ENCODE results near the gene NPFFR1. TPM values are rescaled to one million over a fixed set of nuclear protein-coding genes. Genes with fewer than 3 reads are reported as not detected.
A peak's percentile ranks its signal among the peaks of the same experiment; 100 is the strongest.

The NPFFR1 gene
- total and polyA plus RNA-seq, 10 donors, result under 0.01 to 0.63 (median 0.09) TPM; not detected in 2

- no peaks in the 10 kb centered on the region for H3K36me3 ChIP-seq
- peak overlapping the region in 3 of 8 donors; percentile 7 to 63 (median 63) for H3K27ac ChIP-seq
- intact Hi-C loops (cut with DNase I; ENCODE audit: low total_unique reads), result no loop called here
- DNase-seq, result no peak
- peaks cover 20 to 53% (median 24%) of the 10 kb centered on the region in 6 donors for H3K4me1 ChIP-seq
- TF ChIP-seq CTCF (IDR thresholded peaks at IDR 0.05 in 8 of 11, conservative IDR thresholded peaks at IDR 0.05 in 3 of 11) (no peak), POLR2A (IDR thresholded peaks at IDR 0.05) (no peak), POLR2AphosphoS5 (IDR thresholded peaks at IDR 0.05) (no peak)
- no peaks in the 10 kb centered on the region for H3K9me3 ChIP-seq
- WGBS, 5 donors, result 81 to 94% (median 84%) methylated on average over 9 to 10 of the region's 10 CpGs
- H3K27me3 ChIP-seq (replicated peaks in 1 of 7), result no peaks in the 10 kb centered on the region
- no peak overlapping the region for H3K4me3 ChIP-seq
Measured at GRCh38 chr10:70324951-70325781, 41.4 kb upstream of the NPFFR1 start.

DNA sequence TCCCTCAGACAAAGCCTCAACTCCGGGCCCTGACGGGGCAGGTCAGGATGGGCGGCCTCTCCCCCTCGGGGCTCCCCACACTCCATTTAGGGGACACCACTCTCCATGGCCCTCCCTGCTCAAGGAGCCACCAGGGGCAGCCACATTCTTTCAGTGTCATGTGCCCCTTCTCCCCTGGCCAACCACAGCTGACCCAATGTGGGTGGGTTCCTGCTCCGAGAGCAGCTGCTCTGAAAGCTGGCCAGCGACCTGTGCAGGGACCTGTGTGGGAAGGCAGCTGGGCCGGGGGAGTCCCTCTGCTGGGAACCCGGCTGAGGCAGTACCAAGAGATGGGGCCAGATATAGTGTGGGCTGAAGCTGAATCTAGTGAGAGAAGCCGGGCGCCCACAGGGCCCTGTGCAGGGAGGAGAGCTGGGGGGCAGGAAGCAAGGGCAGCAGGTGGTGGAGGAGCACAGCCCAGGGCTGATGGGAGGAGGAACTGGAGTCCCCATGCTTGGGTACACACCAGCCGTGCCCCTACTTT, 40.6 kb upstream of the NPFFR1 start:
- DNase-seq, result no peak
- TF ChIP-seq POLR2AphosphoS5 (IDR thresholded peaks at IDR 0.05) (peak in 1 of 3 donors; percentile 41), CTCF (IDR thresholded peaks at IDR 0.05 in 8 of 11, conservative IDR thresholded peaks at IDR 0.05 in 3 of 11) (no peak)
- H3K9me3 ChIP-seq, result no peaks in the 10 kb centered on the region
- WGBS, 5 donors, result 39 to 55% (median 49%) methylated on average over 9 to 11 of the region's 11 CpGs
- no peaks in the 10 kb centered on the region for H3K27me3 ChIP-seq (replicated peaks in 1 of 7)
- peaks cover 18 to 45% (median 24%) of the 10 kb centered on the region in 6 donors for H3K4me1 ChIP-seq
- H3K36me3 ChIP-seq, result no peaks in the 10 kb centered on the region
- intact Hi-C loops (cut with DNase I; ENCODE audit: low total_unique reads), result no loop called here
- H3K4me3 ChIP-seq, result no peak overlapping the region
- H3K27ac ChIP-seq, result peak overlapping the region in 4 of 8 donors; percentile 7 to 63 (median 50)

DNA sequence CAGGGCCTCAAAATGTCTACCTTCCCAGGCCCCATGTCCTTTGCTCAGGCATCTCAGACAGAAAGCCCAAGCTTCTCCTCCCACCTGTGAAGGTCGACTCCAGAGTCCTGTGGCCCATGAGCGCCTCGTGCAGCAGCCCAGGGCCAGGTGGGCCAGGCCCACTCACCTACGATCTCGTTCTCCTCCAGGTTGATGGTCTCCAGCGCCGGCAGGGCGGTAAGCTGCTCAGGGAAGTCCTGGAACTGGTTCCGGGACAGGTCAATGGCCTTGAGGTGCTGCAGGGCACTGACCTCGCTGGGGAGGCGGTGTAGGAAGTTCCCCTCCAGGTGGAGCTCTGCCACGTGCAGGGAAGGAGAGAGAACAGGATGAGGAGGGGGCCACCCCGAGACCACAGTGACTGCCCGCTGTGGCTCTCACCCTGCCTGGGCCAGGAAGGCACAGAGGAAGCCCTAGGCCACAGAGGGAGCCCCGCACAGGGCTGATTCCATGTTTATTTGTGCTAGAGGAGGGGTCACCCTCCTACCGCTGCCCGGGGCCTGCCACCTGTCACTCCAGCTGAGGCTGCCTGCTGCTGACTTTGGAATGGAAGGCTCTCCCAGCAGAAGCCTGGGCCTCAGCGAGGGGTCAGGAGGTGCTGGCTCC, 40.0 kb upstream of the NPFFR1 start:
- H3K27ac ChIP-seq, result peak overlapping the region in 5 of 8 donors; percentile 22 to 63 (median 37)
- DNase-seq, result no peak

More for the DNA sequence above, 40.0 kb upstream of the NPFFR1 start:
- no peaks in the 10 kb centered on the region for H3K36me3 ChIP-seq
- no peaks in the 10 kb centered on the region for H3K27me3 ChIP-seq (replicated peaks in 1 of 7)
- H3K9me3 ChIP-seq, result no peaks in the 10 kb centered on the region
- 62 to 73% (median 66%) methylated on average over 16 to 18 of the region's 18 CpGs for WGBS, 5 donors
- H3K4me1 ChIP-seq, result peaks cover 18 to 40% (median 24%) of the 10 kb centered on the region in 6 donors
- intact Hi-C loops (cut with DNase I; ENCODE audit: low total_unique reads), result no loop called here
- TF ChIP-seq POLR2AphosphoS5 (IDR thresholded peaks at IDR 0.05), result no peak
- TF ChIP-seq CTCF (IDR thresholded peaks at IDR 0.05 in 8 of 11, conservative IDR thresholded peaks at IDR 0.05 in 3 of 11), result no peak
- no peak for TF ChIP-seq POLR2A (IDR thresholded peaks at IDR 0.05)
- no peak overlapping the region for H3K4me3 ChIP-seq
